Jurkat, Clone E6-1 (cell line): ENCODE data around the gene PDSS1.
A peak's percentile ranks its signal among the peaks of the same experiment; 100 is the strongest.

Experiments used
- DNase-seq: peaks from one replicate; pipeline ENCODE4 v3.0.0-alpha.2; 2011; ENCODE audit warnings: low read depth, low spot score
- H3K4me3 ChIP-seq: 2 replicates; pipeline ENCODE4 v1.5.1; 2011; ENCODE audit warnings: mild to moderate bottlenecking, low read length, control low read depth, moderate library complexity

PDSS1 gene

DNA sequence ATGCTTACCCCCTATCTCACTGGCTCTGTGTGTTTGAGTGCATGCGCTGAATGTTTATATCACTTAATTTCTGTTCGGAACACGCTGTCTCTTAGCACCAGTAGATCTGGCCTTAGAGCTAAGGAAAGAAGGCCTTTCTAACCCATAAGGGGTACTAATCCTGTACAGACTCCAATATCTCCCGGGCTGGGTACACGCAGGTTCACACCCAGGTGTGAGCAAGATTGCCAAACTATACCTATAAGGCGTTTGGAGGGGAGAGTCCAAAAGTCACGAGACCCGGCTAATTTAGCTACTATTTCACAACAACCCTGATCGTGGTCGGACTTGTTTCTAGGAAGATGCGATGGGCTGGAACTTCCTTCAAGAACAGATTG lies 727 bp upstream of the PDSS1 start:
- DNase-seq = no peak
- H3K4me3 ChIP-seq = peak overlapping the region; percentile 99

DNA sequence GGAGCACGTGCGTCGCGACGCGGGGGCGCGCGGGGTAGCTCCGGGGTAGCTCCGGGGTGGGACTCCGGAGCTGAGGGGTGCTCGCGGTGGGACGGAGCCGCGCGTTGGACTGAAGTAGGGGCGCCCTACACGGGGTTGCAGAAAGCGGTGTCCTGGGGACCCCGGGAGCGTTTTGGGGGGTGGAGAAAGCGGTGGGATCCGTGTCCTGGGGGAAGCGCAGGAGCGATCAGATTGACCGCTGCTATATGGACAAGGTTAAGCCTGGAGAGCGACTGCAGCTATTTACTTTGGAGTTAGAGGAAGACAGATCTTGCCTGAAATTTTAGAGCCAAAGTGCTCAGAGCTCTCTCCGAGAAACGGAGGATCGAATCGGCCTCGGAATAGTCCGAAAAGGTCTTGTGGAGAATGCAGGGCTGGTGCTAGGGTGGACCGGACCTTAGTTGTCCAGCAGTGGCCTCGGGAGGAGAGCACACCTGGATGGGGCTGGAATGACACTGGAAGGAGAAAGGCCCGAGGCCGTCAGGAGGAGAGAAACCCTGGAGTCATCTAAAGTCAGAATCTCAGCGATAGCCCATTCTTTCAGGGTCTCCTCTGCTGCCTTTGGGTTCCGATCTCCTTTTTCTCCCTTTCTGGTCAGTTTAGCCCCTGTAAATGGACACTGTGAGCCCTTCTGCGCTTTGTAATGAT lies 564 bp downstream of the PDSS1 start:
- peak overlapping the region; percentile 99 for H3K4me3 ChIP-seq
- no peak for DNase-seq

DNA sequence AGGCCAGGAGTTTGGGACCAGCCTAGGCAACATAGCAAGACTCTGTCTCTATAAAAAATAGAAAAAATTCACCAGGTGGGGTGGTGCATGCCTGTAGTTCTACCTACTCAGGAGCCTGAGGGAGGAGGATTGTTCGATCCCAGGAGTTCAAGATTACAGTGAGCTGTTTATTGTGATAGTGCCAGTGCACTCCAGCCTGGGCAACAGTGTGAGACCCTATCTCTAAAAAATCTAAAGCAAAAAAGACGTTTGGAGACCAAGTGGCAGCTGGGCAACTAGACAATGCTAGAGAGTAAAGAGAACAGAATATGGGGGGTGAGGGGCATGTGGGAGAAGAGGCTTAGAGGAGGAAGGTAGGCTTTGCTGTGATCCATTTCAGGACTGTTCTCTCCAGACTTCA lies 1.4 kb downstream of the PDSS1 start:
- H3K4me3 ChIP-seq = peak overlapping the region; percentile 99
- DNase-seq = no peak

- no peak overlapping the region for H3K4me3 ChIP-seq
These were observed 2.1 kb downstream of the PDSS1 start for GRCh38 chr10:26699631-26700030.

GRCh38 chr10:26700884-26701630 lies 3.6 kb downstream of the PDSS1 start:
- no peak overlapping the region for H3K4me3 ChIP-seq
- no peak for DNase-seq

More at GRCh38 chr10:26699631-26700030, 2.1 kb downstream of the PDSS1 start:
- no peak for DNase-seq

DNA sequence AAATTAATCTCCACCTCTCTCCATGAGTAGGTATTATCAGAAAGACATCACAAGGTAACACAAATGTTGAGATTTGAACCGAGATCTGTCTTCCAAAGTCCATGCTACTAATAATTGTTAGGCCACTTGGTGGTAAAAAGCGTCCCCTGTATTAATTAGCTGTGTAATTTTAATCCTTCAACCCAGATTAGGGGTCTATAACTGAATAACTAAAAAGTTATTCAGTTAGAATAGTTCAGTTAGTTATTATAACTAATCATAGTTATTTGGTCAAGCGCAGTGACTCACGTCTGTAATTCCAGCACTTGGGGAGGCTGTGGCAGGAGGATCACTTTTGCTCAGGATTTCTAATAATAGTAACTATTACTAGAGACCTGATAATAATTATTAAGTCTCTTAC lies 5.6 kb downstream of the PDSS1 start:
- DNase-seq = no peak
- no peak overlapping the region for H3K4me3 ChIP-seq

GRCh38 chr10:26703974-26704373 lies 6.5 kb downstream of the PDSS1 start:
- DNase-seq = no peak

DNA sequence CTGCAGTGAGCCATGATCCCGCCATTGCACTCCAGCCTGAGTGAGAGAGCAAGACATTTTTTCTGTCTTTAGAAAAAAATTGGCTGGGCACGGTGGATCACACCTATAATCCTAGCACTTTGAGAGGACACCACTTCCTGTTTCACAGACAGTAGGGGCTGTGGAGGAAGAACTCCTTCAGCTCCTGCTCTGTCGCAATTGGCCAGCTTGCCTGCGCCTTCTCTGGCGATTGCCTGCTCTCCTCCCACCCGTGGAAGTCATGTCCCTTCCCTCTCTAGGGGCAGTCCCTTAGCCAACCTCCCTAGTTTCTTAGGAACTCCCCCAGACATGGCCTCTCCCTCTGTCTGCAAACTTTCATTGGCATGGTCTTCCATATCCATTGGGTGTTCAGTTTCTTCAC lies 8.7 kb downstream of the PDSS1 start:
- no peak overlapping the region for H3K4me3 ChIP-seq
- no peak for DNase-seq

More at GRCh38 chr10:26703974-26704373, 6.5 kb downstream of the PDSS1 start:
- no peak overlapping the region for H3K4me3 ChIP-seq

GRCh38 chr10:26706936-26707335 lies 9.4 kb downstream of the PDSS1 start:
- DNase-seq = no peak
- no peak overlapping the region for H3K4me3 ChIP-seq

- no peak overlapping the region for H3K4me3 ChIP-seq
- no peak for DNase-seq
These were observed 13.8 kb downstream of the PDSS1 start for GRCh38 chr10:26711324-26711723.

- DNase-seq = no peak
- no peak overlapping the region for H3K4me3 ChIP-seq
These were observed 17.1 kb downstream of the PDSS1 start for GRCh38 chr10:26714415-26715136.

- H3K4me3 ChIP-seq = no peak overlapping the region
- no peak for DNase-seq
These were observed 17.6 kb downstream of the PDSS1 start for GRCh38 chr10:26715137-26715487.

DNA sequence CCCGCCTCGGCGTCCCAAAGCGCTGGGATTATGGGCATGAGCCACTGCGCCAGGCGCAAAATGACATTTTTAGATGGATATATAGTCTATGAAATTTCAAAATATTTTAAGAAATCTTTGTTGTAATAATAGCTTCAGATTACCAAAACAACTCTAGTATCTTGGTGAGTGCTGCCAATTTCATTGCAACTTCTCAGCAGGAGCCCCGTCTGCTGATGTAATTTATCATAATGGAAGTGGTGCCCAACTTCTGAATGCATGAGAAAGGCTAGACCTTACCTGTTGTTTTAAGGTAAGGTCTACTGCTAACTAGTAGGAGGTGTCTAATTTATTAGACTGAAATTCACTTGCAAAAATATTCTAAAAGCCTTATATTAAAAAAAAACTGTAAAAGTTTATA lies 20.0 kb downstream of the PDSS1 start:
- DNase-seq = no peak
- no peak overlapping the region for H3K4me3 ChIP-seq

- H3K4me3 ChIP-seq = no peak overlapping the region
- DNase-seq = no peak
These were observed 24.1 kb downstream of the PDSS1 start for GRCh38 chr10:26721561-26721960.

DNA sequence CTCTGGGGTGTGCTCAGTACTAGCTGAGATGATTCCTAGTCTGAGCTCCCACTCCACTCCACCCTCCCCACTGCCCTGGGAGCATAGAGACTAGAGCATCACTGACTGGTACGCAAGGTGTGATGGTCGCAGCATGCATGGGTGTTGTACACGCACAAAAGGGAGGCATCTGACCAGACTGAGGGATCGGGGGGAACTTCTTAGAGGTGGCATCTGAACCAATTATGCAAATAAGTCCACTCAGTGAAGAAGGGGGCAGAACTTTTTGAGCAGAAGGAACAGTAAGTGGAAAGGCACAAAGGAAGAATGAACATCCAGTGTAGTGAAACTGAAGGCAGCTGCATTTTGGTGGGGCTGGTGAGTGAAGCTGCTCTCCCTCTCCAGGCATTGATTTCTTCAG lies 25.5 kb downstream of the PDSS1 start:
- DNase-seq = no peak

GRCh38 chr10:26725837-26726727 lies 28.6 kb downstream of the PDSS1 start:
- peak; percentile 59 for DNase-seq
- H3K4me3 ChIP-seq = no peak overlapping the region

More for the DNA sequence above, 25.5 kb downstream of the PDSS1 start:
- H3K4me3 ChIP-seq = no peak overlapping the region

GRCh38 chr10:26727005-26727404 lies 29.5 kb downstream of the PDSS1 start:
- no peak overlapping the region for H3K4me3 ChIP-seq
- no peak for DNase-seq

GRCh38 chr10:26728957-26729356 lies 31.5 kb downstream of the PDSS1 start:
- no peak for DNase-seq
- H3K4me3 ChIP-seq = no peak overlapping the region

- no peak for DNase-seq
- no peak overlapping the region for H3K4me3 ChIP-seq
These were observed 31.9 kb downstream of the PDSS1 start for GRCh38 chr10:26729395-26729794.
